Fibroblast of skin of left quadriceps (primary cell): ENCODE measurements around the gene DYSF.

Source experiments
- DNase-seq, 2 experiments: peaks; one replicate each; pipeline ENCODE4 v3.0.0-alpha.2; 2013; ENCODE audit warnings: low read depth in 2 of 2

DYSF gene

DNA sequence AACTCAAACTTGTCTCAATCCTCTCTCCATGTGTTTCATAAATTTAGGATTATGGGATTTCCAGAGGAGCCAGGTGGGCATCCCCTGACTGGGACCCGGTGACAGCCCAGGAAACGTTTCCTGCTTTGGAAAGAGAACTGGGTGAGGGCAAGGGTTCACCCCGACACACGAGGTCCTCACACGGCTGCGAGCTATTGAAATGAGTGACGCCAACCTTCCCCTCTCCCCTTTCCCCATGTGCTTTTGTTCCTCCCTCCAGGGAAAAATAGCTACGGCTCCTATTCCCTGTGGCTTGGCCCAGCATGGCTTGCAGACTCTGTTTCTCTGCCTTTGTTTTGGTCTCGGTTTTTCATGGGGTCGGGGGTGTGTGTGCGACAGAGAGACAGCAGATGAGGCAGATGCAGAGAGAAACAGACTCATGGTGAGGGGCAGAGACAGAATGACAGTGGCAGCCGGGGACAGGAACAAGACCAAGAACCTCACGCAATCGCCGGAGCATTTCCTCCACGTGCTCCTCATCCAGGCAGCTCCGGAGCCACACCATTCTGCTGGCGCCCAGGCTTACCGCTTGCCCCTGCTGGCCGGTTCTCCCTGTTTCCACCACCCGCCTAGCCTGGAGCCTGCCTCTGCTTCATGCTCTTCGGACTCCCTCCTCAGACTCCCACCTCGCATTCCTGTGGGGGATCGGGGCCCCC, 238.5 kb downstream of the DYSF start:
- no peak for DNase-seq

- no peak for DNase-seq
These were observed 239.4 kb downstream of the DYSF start for GRCh38 chr2:71692621-71693277.

GRCh38 chr2:71693286-71694270, 240.2 kb downstream of the DYSF start:
- DNase-seq, result peak; percentile 28 to 33

DNA sequence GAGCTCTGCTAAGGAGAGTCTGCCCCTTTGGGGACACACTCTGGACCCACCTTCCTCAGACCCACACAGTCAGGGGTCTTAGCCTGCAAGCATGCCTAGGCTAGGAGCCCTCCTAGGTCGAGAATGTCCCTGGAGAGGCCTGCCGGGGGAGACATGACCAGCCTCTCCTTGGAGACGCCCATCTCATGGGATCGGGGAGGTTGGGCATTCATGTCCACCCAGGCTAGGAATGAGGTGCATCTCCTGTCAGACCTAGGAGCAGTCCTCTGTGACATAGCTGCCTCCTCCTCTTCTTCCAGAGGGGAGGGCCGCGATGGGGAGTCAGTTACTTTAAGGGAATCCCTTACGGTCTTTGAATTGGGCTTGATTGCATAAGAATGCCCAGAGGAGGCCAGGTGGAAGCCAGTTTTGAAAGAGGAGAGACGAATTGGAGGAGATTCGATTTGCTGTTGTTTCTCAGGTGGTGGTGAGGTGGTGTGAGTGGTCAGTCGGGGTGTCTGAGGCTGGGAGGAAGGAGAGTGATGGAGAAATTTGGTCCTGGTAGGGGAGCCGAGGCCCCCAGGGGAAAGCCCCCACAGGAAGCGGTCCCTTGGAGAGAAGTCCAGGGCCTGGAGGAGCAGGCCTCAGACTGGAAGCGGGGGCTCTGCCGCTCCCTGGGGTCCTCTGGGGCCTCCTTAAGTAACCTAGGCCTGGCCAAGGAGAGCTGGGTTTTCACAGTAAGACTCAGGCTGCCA, 241.3 kb downstream of the DYSF start:
- DNase-seq, result no peak

DNA sequence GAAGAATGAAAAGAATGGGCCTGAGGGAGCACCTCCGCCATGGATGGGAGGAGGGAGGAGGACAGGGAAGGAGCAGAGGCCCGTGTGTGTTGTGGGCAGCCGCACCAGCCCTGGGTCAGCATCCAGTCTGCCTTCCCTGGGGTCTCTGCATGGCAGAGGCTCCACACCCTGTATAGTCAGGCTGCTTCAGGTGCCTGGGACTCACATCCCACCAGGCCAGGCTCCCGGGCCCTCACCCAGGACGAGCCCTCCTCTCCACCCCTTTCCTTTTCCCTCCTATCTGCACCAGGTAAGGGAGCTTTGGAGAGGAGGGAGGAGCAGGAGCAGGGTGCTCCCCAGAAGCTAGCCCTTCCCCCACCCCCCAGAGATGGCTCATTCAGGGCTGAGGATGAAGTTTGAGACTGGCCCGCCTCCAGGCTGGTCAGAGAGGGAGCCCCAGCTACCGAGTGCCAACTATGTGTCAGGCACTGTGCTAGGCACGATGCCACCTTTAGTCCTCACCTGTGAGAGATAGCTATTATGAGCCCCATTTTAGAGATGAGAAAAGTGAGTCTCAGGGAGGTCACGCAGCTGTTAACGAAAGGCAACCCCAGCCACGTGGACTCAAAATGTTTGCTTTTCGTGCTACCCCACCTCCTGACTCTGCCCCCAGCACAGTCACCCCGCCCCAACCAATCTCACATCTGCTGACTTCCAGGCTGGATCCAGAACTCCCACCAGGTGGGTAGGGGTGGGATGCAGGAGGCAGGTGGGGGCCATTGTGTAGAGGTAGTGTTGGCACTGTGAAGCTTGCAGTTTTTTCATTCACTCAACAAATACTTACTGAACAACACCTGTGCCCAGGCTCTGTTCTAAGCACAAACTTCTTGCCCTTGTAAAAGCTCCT, 242.1 kb downstream of the DYSF start:
- no peak for DNase-seq

- DNase-seq, result no peak
These were observed 243.0 kb downstream of the DYSF start for GRCh38 chr2:71696381-71696780.

DNA sequence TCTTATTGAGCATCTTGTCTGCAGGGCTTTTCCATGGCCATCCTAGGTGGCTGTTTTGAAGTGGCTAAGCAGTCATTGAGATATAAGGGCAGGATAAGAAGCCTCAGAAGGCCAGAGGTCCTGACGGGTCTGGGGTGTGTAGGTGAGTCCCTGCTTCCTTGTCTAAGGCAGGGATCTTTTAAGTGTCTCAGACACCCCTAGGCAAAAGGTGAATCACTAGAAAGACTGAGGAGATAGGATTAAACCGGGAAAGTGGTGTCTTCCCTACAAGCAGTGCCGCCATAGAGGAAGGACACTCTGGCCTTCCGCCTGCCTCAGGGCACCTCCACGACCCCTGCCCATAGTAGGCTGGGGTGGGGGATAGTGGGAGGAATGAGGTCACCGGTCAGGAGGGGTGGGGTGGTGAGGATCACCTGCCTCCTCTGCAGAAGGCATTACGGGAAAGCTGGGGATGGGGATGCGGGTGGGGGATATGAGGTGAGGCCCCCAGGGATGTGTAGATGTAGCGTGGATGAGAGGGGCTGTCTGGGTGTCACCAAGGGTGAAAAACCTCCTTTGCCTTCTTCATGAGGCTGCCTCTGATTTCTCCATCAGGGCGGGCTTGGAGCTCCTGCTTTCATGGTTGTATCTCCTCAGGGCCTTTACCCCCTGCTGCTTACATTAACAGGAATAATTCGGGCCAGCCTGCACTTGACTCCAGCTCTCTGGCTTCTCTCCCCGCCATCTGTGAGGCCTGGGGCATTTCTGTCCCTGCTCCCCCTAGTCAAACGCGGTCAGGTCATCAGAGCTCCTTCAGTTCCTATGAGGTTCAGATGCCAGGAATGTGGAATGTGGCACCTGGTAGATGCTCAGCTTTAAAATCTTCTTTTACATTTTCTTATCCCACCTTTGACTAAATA, 244.0 kb downstream of the DYSF start:
- DNase-seq, result no peak

GRCh38 chr2:71699428-71699827, 246.1 kb downstream of the DYSF start:
- no peak for DNase-seq

DNA sequence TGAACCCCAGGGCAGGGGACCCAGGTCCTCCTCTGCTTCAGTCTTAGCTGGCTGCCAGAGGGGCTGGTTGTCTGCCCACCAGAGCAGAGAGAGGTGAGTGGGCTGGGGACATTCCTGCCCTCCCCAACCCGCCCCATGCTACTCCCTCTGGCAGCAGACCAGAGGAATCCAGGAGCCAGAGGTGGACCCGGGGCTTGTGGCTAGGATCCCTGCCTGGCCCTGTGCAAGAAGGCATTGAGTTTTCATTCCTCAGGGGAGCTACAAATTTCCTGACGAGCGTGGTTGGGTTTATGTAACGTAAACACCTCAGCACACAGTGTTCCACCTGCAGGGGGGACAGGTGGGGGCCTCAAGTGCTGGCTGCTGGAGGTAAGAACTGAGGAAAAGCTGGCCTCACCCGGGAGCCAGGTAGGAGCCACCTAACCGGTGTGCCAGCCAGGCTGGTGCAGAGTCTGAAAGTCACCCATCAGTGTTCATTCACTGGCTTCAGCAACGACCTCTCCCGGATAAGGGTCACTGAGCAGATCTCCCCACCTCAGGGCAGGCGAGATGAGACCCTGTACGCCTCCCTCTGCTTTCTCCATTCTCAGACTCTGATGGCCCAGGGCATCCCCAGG, 246.8 kb downstream of the DYSF start:
- DNase-seq, result no peak

GRCh38 chr2:71700658-71701397, 247.5 kb downstream of the DYSF start:
- no peak for DNase-seq

GRCh38 chr2:71702071-71702970, 249.0 kb downstream of the DYSF start:
- DNase-seq, result no peak

- no peak for DNase-seq
These were observed 249.9 kb downstream of the DYSF start for GRCh38 chr2:71702971-71703898.

DNA sequence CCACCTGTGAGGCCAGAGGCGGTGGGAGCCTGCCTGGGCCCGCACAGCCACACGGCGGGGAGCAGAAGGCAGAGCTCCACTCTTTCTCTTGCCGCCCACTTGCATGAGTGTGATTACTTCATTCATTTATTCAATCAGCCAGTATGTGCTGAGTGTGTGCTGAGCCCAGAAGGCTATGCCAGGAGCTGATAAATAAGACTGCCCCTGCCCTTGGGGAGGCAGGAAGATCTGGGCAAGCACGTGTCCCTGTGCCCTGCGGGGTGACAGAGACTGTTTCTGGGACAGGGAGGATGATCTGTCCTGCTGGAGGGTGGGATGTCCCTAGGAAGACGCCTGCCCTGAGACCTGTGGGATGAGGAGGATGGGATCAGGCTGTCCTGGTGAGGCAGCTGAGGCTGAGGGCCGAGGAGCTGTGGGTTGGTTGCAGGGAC, 250.8 kb downstream of the DYSF start:
- no peak for DNase-seq

- no peak for DNase-seq
These were observed 251.3 kb downstream of the DYSF start for GRCh38 chr2:71704688-71705087.

DNA sequence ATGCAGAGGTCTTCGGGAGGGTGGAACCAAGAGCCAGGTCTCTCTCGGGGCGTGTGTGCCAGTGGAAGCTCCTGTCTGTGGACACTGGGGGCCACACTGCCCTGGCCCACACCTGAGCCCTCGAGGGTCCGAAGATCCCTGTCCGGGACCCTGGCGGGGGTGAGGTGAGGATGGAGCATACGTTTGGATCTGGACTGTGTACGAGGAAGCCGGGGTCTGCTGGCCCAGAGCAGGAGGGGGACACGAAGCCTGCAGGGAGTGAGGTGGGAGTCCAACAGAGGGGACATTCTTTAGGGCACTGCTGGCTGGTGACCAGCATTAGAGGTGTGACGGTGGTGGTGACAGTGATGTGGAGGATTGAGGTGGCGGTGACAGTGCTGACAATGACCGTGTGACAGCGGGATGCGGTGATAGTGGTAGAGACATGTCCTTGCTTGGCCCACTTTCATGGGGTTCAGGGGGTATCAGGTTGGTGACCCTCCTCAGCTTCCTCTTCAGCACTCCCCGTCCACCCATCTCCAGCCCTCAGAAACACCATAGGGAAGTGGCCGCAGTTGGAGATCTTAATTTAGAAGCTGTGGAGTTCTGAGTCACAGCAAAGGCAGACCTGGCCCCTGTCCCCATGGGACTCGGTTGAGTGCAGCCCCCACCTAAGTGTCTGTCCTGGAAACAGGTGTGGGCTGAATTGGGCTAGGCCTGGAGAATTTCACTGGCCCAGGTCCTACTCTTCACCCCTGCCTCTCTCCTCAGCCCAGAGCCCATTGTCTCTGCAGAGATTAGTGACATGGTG, 252.0 kb downstream of the DYSF start:
- no peak for DNase-seq
